ENCODE measurements around the gene SLC38A11. TPM values are rescaled to one million over a fixed set of nuclear protein-coding genes. Genes with fewer than 3 reads are reported as not detected.

SLC38A11 gene
- total and polyA plus RNA-seq, 2 of the 13 experiments (the other 11 are each of a cell fraction or from before 2014, with no cell fraction given), result 14.0 to 14.3 TPM

GRCh38 chr2:164917296-164917903, 37.9 kb downstream of the SLC38A11 start:
- Histone ChIP-seq H3K4me1 (ENCODE audit: insufficient read depth, low read length) (peaks cover 56% of the 10 kb centered on the region), H4K20me1 (ENCODE audit: insufficient read depth, low read length) (no peaks in the 10 kb centered on the region), H3K4me2 (ENCODE audit: low read depth, low read length) (0 out of 2 replicates have a peak overlapping the region, but pooled peaks have one; percentile 25), H2AFZ (ENCODE audit: low read length) (no peak overlapping the region), H3K27me3 (ENCODE audit: control insufficient read depth in 1 of 2, insufficient read depth in 2 of 2, low read length in 2 of 2) (no peaks in the 10 kb centered on the region), H3K4me3 (replicated peaks in 1 of 3; ENCODE audit: insufficient read depth in 1 of 3, low read depth in 2 of 3, low read length in 3 of 3) (no peak overlapping the region), H3K9me3 (ENCODE audit: low read length) (no peaks in the 10 kb centered on the region), H3K9ac (ENCODE audit: insufficient read depth, low read depth, low read length) (no peak overlapping the region), H3K27ac (ENCODE audit: extremely low read length, insufficient read depth, low read length) (no peak overlapping the region), H3K79me2 (ENCODE audit: insufficient read depth, low read length) (peaks cover 2% of the 10 kb centered on the region), H3K36me3 (replicated peaks in 1 of 2; ENCODE audit: control insufficient read depth in 1 of 2, insufficient read depth in 2 of 2, low read length in 2 of 2) (no peaks in the 10 kb centered on the region; a peak in 1 of 5 replicates)
- intact Hi-C loops (cut with micrococcal nuclease; ENCODE audit: unreplicated experiment) (loop anchor here (1.0 to 10.0 kb wide), 4 partner anchors 77 to 353 kb away; no protein-coding TSS in a partner anchor), in situ Hi-C loops (cut with HindIII; ENCODE audit: extremely low pct_ligation_motif_present, low pct_unique_long_range_greater_than_20kb) (loop anchor here (5.0 kb wide), 1 partner anchor 180 kb away; no protein-coding TSS in a partner anchor)
- 33% methylated on average over 3 of the region's 3 CpGs for WGBS (ENCODE audit: low lambda C conversion rate)
- ChIA-PET CTCF (ENCODE audit: low intra/inter-chr PET ratio, low total read pairs) (interaction anchor here (0.7 to 3.6 kb wide), 3 partner anchors 75 to 180 kb away, joined by 3 to 50 read pairs (median 4); partner anchors contain the start of gene COBLL1), POLR2A (interaction anchor here (0.8 to 1.6 kb wide), 2 partner anchors 75 to 77 kb away, joined by 3 read pairs; no protein-coding TSS in a partner anchor)
- peak; percentile 74 for DNase-seq (ENCODE audit: low spot score)
- ATAC-seq, result peak; percentile 61
- peak; percentile 85 for FAIRE-seq
- no TSS peak for BruUV-seq (replicated peaks)
- TF ChIP-seq ZZZ3 (CRISPR knock-in tag; IDR thresholded peaks at IDR 0.05; ENCODE audit: borderline replicate concordance) (no peak), ISL2 (CRISPR knock-in tag; IDR thresholded peaks at IDR 0.05) (0 out of 2 replicates have a peak, but pooled peaks have one; percentile 33), ATF7 (IDR thresholded peaks at IDR 0.05) (no peak), ATF7 (CRISPR knock-in tag; IDR thresholded peaks at IDR 0.05) (no peak), ZBTB8A (CRISPR knock-in tag; IDR thresholded peaks at IDR 0.05; ENCODE audit: borderline replicate concordance, low read depth) (no peak), ZNF331 (CRISPR knock-in tag; IDR thresholded peaks at IDR 0.05) (peak; percentile 56; the same call in 1 of the 2 replicates), ZFX (CRISPR knock-in tag; IDR thresholded peaks at IDR 0.05; ENCODE audit: low read depth) (peak; percentile 60), ONECUT2 (CRISPR knock-in tag; IDR thresholded peaks at IDR 0.05) (no peak), SOX6 (IDR thresholded peaks at IDR 0.05) (no peak), SOX6 (CRISPR knock-in tag; IDR thresholded peaks at IDR 0.05) (peak; percentile 58), POGZ (CRISPR knock-in tag; IDR thresholded peaks at IDR 0.05) (peak; percentile 63), TFE3 (CRISPR knock-in tag; IDR thresholded peaks at IDR 0.05) (0 out of 2 replicates have a peak, but pooled peaks have one; percentile 33), ZFP90 (CRISPR knock-in tag; IDR thresholded peaks at IDR 0.05; ENCODE audit: borderline replicate concordance) (no peak), ZSCAN5A (CRISPR knock-in tag; IDR thresholded peaks at IDR 0.05; ENCODE audit: borderline replicate concordance) (no peak; the same call in 1 of the 2 replicates), STAG1 (CRISPR knock-in tag; IDR thresholded peaks at IDR 0.05) (peak; percentile 96), ZNF350 (CRISPR knock-in tag; IDR thresholded peaks at IDR 0.05; ENCODE audit: borderline replicate concordance, low read depth) (no peak)

Data from HepG2 (cell line).